Kidney epithelial cell (primary cell): ENCODE results near the gene OR51G1. TPM values are rescaled to one million over a fixed set of nuclear protein-coding genes. Genes with fewer than 3 reads are reported as not detected.
A peak's percentile ranks its signal among the peaks of the same experiment; 100 is the strongest.

Source experiments
- DNase-seq: peaks from one replicate; pipeline ENCODE4 v3.0.0-alpha.2; 2010; ENCODE audit warnings: low read depth
- H3K27me3 ChIP-seq: 2 replicates; pipeline ENCODE4 v1.6.0; 2011; ENCODE audit warnings: low read length; ENCODE audit not compliant: control insufficient read depth, insufficient read depth
- H3K36me3 ChIP-seq: 2 replicates; pipeline ENCODE4 v1.5.1; 2011; ENCODE audit warnings: low read length; ENCODE audit not compliant: control insufficient read depth, insufficient read depth
- H3K4me3 ChIP-seq: 2 replicates; pipeline ENCODE4 v1.5.1; 2011; ENCODE audit warnings: low read depth, mild to moderate bottlenecking, control low read depth, low read length
- CTCF ChIP-seq: IDR thresholded peaks from 2 replicates; pipeline ENCODE4 v1.5.1; 2011; ENCODE audit warnings: mild to moderate bottlenecking, moderate library complexity, low read length, control low read depth, inconsistent platforms; ENCODE audit not compliant: insufficient read depth, poor library complexity, severe bottlenecking
- total RNA-seq: library from RNA; depleted of rRNA; stranded (reverse); fragments of >200 nt; gene quantifications from 2 replicates; pipeline ENCODE4 v1.2.3, GENCODE V29; 2015

The OR51G1 gene
- total RNA-seq, 1 donor from 2014 or later: not detected

DNA sequence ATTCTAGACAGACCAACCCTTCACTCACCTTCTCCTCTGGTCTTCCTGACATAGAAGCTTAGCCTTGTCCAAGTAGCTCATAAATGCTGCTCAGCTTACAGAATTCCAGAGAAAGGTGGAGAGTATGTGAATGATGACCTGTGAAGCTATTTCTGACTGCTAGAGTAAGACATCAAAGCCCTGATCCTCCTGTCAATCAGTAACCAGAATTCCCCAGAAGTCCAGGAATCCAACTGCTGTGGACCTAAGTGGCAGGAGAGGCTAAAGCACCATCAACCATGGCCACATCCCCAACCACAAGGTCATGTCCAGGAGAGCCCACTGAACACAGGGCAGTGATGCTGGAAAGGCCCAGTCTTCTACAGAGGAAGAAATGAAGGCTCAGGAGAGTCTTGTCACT lies 7.6 kb downstream of the OR51G1 start:
- Histone ChIP-seq H3K27me3 (no peaks in the 10 kb centered on the region), H3K4me3 (no peak overlapping the region), H3K36me3 (no peaks in the 10 kb centered on the region)
- peak; percentile 42 for DNase-seq
- no peak for TF ChIP-seq CTCF

DNA sequence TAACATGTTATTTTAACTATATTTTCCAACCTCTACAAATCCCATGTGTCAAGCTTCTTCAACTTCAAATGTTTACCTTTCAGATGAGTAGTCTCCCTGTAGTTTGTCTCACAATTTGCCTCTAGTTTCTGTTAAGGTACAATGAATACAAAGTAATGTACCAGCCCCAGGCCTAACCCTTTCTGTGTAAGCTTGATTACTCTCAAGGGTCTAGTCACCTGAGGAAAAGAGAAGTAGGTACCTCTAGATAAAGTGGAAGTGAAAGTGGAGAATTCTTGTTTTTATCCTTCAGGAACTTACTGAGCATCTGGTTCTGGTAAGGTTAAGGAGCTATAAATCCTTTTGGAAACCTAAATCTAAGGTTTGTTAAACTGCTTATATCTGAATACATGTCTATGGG lies 20.7 kb downstream of the OR51G1 start, which contains the start of gene OR51A7:
TSS of gene OR51A7 (plus strand) at position 300 of the 400 bp plus-strand sequence. CDS start 3,587 bp downstream, outside the sequence.
- no peaks in the 10 kb centered on the region for H3K27me3 ChIP-seq
- TF ChIP-seq CTCF: no peak
- DNase-seq: no peak
- no peaks in the 10 kb centered on the region for H3K36me3 ChIP-seq
- no peak within 1 kb of the TSS for H3K4me3 ChIP-seq

DNA sequence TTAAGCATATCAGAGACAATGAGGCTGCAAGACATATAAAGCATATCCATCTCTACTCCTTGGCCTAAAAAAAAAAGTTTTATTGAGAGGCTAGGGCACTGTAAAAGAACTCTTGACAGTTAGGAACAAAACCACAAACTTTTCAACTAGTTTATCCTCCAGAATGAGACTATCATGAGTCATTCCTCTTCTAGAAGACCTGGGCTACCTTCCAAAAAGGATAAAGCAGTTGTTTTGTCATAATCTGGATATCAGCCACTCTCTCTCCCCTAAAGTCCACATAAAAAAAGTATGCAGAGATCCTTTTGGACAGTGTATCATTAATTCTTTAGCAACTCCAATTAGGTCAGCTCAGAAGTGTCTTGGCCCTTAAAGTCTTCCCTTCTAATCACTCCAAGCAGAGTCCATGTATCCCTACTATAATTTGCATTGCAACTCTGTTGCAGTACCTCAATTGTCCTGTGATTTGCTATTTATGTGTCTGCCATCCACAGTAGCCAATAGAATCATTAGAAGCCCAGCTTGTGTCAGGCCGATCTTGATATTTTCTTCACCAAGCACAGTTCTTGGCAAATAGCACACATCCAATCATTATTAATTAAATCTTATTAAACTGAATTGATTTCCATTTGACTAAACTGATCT lies 32.0 kb downstream of the OR51G1 start:
- H3K27me3 ChIP-seq: no peaks in the 10 kb centered on the region
- peak; percentile 60 for DNase-seq
- H3K36me3 ChIP-seq: no peaks in the 10 kb centered on the region
- H3K4me3 ChIP-seq: no peak overlapping the region
- TF ChIP-seq CTCF: peak; percentile 7

DNA sequence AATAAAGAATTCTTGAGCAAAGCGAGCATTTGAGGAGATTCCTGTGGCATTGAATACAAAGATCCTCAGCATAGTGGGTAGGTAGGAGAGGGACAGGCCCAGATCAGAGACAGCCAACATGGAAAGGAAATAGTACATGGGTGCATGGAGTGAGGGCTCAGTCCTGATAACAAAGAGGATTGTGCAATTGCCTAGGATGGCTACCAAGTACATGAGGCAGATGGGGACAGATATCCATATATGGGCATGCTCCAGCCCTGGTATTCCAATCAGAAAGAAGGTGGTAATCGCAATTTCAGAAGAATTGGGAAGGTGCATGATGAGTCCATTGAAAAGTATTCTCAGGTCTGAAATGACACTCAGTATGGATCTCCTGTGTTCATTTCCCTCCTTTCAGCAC lies 33.9 kb downstream of the OR51G1 start:
- TF ChIP-seq CTCF: no peak
- DNase-seq: no peak

GRCh38 chr11:4887591-4887990 lies 36.5 kb downstream of the OR51G1 start:
- Histone ChIP-seq H3K4me3 (no peak overlapping the region), H3K36me3 (no peaks in the 10 kb centered on the region), H3K27me3 (no peaks in the 10 kb centered on the region)
- no peak for TF ChIP-seq CTCF
- DNase-seq: no peak

More for the DNA sequence above, 33.9 kb downstream of the OR51G1 start:
- H3K4me3 ChIP-seq: no peak overlapping the region
- no peaks in the 10 kb centered on the region for H3K36me3 ChIP-seq
- H3K27me3 ChIP-seq: no peaks in the 10 kb centered on the region

DNA sequence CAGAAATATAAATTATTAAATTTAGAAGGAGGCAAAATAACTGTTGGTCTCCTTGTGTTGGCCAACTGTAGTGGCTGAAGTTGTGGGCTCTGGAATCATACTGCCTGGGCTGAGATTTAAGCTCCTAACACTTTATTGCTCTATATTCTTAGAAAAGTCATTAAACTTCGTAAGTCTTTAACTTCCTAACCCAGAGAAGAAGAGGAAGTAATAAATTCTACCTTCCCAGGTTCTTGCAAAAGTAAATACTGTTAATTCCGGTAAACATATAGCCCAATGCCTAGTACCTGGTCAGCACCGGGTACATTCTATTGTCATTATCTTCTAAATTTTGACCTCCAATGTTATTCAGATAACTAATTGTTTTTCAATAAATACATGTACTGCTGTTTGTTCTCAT lies 38.0 kb downstream of the OR51G1 start:
- DNase-seq: no peak
- Histone ChIP-seq H3K4me3 (no peak overlapping the region), H3K36me3 (no peaks in the 10 kb centered on the region), H3K27me3 (no peaks in the 10 kb centered on the region)
- TF ChIP-seq CTCF: no peak
